Neural cell (in vitro differentiated cells): Measurements from ENCODE around the gene CERT1.

Source experiments
- EP300 ChIP-seq: fragments of 450-650 bp; conservative IDR thresholded peaks from 2 replicates; pipeline ENCODE4 v1.6.1; 2014; ENCODE audit warnings: antibody characterized with exemption, mild to moderate bottlenecking, moderate library complexity; ENCODE audit not compliant: poor library complexity, severe bottlenecking
- EZH2 ChIP-seq: fragments of 200-600, 300-800 bp; shearing (Covaris generic), sonication (generic); IDR thresholded peaks from 2 replicates; pipeline ENCODE4 v1.6.1; 2014; ENCODE audit warnings: antibody characterized with exemption, low read length, borderline replicate concordance, mild to moderate bottlenecking; ENCODE audit not compliant: insufficient read depth, poor library complexity, severe bottlenecking
- POLR2AphosphoS5 ChIP-seq: IDR thresholded peaks from 2 replicates; pipeline ENCODE4 v1.6.1; 2012
- RAD21 ChIP-seq: fragments of 450-650 bp; conservative IDR thresholded peaks from 2 replicates; pipeline ENCODE4 v1.6.1; 2014; ENCODE audit warnings: antibody characterized with exemption, mild to moderate bottlenecking, moderate library complexity
- TF ChIP-seq, protein P1 (sequence below): fragments of 450-650 bp; IDR thresholded peaks from 2 replicates; pipeline ENCODE4 v1.5.1; 2014; ENCODE audit warnings: antibody characterized with exemption, mild to moderate bottlenecking, moderate library complexity; ENCODE audit not compliant: poor library complexity, severe bottlenecking

DNA sequence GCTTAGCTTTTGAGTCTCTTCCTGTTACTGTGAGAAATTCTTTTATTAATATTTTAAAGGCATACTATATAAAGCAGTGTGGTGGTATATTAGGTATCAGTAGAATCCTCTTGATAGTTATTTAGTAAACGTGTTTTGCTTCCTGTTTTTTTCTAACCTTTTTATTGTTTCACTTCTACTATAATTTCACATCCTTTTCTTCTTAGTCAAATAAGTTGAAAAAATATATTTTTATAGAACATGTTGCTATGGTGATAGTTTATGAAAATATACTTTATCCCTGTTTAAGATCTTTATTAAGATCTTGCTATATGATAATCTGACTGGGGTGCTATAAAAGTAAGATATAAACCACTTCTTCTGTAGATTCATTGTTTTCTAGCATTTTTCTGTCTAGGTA is 2.4 kb upstream of the CERT1 start:
- TF ChIP-seq EP300 (no peak), POLR2AphosphoS5 (no peak), RAD21 (no peak), EZH2 (no peak)
- TF ChIP-seq, protein P1, sequence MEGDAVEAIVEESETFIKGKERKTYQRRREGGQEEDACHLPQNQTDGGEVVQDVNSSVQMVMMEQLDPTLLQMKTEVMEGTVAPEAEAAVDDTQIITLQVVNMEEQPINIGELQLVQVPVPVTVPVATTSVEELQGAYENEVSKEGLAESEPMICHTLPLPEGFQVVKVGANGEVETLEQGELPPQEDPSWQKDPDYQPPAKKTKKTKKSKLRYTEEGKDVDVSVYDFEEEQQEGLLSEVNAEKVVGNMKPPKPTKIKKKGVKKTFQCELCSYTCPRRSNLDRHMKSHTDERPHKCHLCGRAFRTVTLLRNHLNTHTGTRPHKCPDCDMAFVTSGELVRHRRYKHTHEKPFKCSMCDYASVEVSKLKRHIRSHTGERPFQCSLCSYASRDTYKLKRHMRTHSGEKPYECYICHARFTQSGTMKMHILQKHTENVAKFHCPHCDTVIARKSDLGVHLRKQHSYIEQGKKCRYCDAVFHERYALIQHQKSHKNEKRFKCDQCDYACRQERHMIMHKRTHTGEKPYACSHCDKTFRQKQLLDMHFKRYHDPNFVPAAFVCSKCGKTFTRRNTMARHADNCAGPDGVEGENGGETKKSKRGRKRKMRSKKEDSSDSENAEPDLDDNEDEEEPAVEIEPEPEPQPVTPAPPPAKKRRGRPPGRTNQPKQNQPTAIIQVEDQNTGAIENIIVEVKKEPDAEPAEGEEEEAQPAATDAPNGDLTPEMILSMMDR: no peak
